GM19043 (cell line): ENCODE data around the gene PHACTR2.

Experiments used
- ATAC-seq: cut with Tn5 transposase; IDR thresholded peaks from one replicate; pipeline ENCODE4 v1.9.1; 2021; ENCODE audit warnings: low read depth; ENCODE audit not compliant: unreplicated experiment

PHACTR2 gene

DNA sequence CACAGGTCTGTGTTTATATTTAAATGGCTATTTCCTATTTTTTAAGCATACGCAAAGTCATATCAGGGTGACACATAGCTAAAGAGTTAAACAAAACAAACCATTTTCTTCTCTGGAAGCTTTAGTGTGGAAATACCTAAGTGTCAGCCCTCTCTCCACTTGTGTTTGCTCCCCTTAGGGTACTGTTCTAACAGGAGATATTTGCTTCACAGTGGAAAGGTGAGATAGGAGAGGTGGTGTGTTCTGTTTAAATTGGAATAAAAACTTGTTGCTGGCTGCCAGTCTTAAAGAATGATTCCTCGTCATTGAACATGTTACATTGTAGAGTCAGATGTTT, 18.9 kb downstream of the PHACTR2 start:
- ATAC-seq, result no peak

DNA sequence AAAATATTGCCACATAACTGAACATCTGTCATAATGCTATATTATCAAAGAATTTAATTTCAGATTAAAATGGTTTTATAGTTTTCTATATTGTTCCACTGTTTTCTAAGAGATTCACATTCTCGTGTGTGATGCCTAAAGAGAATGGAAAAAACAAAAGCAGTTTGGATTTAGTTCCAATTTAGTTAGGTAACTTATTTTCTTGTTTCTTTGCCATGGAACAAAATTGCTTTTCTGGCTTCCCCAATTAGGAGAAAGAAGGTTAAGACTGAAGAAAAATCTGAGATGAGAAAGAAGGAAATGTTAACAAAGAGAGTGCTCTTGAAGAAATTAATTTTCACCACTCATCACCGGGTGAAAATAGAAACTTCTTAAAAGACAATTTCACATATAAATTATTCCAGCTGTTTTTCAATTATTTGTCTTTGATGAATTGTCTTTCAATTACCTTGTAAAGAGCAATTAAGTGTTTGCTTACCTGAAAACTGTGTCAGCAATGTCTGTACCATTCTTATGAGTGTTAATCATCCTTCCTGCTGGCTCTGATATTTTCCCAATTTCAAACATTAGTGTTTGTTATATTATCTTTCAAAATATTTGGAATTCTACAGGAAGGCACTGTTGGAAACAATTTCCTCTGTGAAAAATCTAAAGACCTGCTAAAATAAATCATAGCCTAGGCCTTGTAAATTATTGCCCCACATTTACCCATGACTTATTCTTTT, 19.5 kb downstream of the PHACTR2 start:
- no peak for ATAC-seq

DNA sequence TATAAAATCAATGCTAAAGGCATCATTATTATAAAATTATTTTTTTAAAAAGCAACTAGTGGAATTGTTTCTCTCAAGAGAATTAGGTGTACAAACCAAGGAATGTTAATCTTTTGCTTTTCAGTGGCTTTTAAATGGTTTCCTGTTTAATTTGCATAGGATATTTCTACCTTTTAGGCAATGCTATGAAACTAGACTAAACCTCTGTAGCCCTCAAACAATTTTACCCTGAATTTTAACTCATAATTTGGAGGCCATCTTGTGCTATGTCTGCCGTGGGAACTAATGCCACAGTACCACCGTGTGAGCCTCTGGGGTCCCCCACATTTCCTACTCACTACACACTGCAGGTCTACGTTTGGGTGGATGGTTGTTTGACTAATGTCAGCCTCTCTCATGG, 20.6 kb downstream of the PHACTR2 start:
- ATAC-seq, result no peak

DNA sequence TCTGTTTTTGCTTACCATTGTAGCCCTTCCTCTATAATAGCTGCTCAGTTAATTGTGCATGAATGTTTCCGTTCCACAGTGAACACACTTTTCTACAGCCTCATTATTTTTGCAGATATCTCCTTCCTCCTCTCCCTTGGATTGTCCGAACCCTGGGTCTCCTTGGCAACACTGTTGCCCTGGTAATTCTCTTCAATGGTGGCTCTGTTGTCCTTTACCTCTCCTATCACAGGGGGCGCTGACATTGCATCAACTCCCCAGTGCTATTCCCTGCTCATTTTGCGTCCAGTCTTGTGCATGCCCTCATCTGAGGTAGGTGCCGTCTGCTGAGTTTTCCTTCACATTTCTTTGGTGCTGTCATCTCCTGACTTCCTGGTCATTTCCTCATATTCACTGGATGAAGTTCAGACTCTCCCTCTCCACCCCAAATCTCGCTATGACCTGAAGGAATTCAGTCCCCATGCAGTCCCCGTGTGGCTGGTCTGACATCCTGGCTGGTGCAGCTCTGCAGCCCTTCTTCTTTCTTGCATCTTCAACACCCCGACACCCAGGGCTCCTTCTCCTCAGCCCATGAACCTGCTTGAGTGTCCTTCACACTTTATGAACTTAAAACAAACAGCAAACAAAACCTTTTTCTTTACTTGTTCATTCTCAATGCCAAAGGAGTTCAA, 21.1 kb downstream of the PHACTR2 start:
- no peak for ATAC-seq

DNA sequence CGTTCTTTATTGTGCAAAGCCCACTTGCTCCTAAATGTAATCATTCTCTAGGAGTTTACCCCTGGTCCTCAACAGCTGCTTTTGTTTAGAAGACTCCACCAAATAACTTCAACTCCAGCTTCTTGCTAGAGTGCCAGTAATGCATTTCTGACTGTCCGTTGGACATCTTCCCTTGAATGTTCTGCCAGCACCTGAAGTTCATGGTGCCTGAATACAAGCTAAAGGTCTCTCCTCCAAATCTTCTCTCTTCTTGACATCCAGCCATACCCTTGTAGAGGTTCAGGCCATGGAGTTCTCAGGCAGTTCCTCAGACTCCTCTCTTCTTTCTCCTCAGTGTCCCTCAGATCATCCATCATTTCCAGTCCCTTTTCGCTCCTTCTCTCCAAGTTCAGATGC, 21.7 kb downstream of the PHACTR2 start:
- no peak for ATAC-seq

DNA sequence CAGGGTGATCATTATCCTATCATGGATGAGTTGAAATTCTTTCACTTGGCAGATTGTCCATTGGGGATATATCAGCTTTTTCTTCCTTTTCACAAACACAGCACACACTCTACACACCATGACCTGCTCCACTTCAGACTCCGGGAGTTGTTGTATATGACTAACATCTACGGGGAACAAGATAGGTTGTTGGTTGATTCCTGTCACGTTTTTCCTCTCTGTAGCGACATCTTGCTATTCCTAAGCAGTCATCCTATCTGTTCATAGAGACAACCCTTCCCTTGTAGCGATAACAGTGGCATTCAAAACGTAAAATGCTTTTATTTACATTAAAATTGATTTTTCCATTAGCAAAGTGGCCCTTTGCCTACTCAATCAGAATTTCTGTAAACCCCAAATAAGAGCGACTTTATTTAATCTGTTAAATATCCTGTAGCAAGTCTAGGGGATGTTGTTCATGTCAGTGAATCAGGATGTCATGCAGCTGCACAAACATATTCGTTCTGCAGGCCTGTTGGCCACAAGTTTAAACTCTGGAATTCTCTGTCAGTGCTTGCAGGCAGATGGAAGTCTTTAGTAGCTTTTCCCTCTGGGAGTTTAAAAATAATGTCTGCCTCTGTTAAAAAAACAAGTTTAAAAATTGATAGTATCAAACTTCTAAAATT, 23.1 kb downstream of the PHACTR2 start:
- ATAC-seq, result no peak

DNA sequence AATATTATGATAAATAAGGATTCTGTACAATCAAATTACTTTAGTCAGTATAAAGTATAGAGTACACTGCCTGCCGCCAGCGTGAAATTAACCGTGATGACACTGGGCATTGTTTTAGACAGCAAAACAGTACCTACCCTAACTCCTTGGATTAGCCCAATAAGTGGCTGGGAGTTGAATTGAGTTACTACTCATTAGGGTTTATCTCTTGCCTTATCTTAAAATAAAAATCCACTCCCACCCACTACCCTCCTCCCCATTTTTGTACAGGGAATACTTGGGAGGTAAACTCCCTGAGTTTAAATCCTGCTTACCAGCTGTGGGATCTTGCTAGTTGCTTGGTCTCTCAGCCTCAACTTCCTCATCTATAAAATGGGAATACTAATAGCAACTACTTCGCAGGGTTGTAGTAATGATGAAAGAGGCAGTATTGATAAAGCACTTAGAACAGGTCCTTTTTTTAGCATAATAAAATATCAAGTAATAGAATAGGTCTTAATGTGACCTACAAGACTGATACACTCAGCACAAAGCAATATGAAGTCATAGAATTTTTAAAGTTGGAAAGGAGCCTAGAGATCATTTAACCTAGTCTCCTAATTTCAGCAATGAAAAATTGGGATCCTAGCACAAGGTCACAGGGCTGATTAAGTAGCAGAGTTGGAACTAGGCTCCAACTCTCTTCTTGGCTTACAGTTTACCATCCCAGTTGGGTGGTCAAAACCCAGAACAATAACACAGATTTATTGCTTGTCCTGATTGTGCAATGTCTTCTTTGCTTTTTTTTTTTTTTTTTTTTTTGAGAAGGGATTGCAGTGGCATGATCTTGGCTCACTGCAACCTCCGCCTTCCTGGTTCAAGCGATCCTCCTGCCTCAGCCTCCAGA, 23.8 kb downstream of the PHACTR2 start:
- ATAC-seq, result no peak

DNA sequence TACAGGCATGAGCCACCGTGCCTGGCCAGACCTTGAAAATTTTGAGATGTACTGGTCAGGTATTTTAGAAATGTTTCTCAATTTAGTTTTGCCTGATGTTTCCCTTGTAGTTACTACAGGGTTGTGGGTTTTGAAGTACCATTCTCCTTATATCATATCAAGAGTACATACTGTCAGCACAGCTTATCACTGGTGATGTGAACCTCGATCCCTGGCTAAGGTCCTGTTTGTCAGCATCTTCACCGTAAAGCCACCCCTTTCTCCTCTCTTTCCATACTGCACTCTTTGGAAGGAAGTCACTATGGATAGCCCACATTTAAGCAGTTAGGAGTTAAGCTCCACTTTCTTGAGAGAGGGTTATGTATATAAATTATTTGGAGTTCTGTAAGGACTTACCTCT, 27.8 kb downstream of the PHACTR2 start:
- no peak for ATAC-seq

DNA sequence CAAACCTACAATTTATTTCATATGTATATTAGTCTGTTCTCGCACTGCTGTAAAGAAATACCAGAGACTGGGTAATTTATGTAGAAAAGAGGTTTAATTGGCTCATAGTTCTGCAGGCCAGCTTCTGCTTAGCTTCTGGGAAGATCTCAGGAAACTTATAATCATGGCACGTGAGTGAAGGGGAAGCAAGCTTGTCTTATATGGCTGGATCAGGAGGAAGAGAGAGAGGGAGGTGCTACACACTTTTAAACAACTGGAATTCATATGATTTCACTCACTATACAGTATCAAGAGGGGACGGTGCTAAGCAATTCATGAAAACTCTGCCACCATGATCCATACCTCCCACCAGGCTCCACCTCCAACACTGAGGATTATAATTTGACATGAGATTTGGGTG, 29.9 kb downstream of the PHACTR2 start:
- ATAC-seq, result no peak

DNA sequence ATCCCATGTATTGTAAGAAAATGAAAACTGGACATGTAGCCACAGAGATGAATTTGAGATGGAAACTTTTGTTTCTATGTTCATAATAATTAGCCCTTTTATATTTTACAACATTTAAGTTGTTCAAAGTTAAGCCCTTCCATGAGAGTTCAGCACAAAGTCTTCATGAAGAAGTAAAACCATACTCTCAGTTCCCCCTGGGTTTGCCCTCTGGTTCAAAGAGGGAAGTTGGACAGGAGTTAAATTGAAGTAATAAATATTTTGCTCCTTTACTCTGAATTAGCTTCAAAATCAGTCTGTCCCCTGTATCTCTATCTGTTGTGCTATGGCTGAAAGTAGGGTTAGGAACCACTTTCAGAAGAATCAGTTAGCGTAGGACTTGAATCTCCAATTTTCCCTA, 31.1 kb downstream of the PHACTR2 start:
- ATAC-seq, result no peak

DNA sequence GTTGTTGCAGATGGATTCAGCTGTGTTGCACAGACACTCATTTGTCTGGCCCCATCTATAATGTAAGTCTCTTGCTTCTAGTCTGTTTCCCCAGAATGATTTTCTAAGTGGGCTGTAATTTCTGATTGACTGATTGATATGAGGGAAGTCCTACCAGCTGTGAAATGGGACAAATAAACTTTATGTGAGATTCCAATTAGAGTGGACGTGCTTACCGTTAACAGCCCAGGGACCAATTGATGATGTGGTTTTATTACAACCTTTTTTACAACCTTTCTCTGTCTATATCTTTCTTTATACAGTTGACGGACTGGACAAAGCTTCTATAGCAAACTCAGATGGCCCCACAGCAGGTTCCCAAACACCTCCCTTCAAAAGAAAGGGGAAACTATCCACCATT, 33.9 kb downstream of the PHACTR2 start:
- no peak for ATAC-seq

DNA sequence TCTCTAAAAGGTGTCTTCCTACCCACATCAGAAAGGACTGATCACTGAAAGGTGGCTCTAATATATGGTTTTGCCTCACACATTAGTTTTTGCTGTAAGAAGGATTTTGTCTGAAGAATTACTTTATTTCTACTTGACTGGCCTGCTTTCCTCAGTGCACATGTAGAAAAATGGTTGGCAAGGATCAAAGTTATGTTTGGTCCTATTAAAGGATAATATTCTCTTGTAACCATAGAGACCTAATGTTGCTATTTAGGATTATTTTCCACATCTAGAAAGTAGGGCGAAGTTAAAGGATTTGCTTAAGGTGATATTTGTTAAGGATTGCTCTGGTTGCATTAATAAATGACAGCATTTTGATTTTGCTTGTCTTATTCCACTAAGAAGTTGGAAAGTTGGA, 40.7 kb downstream of the PHACTR2 start:
- no peak for ATAC-seq

DNA sequence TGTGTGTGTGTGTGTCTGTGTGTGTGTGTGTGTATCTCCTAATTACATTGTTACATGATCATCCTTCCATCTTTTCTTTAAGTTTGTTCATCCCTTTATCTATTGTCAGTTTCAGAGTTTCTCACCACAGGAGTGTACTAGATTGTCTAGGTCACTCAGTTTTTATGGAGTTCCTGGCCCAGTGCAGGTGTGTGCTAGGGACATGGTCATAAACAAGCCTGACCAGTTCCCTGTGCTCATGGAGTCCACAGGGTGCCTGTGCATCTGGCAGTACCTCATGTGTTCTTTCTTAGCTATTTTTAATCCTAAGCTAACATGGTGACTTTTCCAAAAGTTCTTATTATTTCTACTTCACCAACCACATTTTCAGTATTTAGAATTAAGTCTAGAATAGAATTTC, 43.9 kb downstream of the PHACTR2 start:
- ATAC-seq, result no peak

DNA sequence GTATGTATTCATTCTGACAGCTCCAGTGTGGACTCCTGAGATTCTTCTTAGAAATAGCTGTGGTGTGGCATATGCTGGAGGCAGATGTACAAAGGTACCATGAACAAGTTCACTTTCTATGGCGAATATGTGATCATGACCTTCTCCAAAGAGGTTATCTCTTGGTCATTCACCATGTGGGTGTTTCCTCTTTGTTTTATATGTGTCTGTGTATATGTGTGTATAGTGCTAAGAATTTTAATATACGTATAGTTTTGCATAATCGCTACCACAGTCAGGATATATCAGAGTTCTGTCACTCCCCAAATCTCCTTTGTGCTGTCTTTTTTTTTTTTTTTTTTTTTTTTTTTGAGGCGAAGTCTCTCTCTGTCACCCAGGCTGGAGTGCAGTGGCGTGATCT, 47.1 kb downstream of the PHACTR2 start:
- no peak for ATAC-seq

DNA sequence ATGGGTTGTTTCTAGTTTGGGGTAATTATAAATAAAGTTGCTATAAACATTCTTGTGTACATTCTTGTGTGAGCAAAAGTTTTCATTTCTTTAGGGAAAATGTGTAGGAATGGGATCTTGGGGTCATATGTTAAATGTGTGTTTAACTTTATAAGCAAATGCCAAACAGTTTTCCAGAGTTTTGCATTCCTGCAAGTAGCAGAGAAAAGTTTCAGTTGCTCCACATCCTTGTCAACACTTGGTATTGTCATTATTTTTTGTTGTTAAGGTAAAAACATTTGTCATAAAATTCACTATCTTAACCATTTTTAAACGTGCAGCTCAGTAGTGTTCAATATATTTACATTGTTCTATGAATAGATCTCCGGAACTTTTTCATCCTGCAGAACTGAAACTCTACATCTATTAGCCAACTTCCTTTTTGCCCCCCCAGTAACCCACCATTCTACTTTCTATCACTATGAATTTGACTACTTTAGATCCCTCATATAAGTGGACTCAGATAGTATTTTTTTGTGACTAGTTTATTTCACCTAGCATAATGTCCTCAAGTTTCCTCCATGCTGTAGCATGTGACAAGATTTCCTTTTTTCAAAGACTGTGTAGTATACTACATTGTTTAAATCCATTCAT, 48.4 kb downstream of the PHACTR2 start:
- no peak for ATAC-seq

DNA sequence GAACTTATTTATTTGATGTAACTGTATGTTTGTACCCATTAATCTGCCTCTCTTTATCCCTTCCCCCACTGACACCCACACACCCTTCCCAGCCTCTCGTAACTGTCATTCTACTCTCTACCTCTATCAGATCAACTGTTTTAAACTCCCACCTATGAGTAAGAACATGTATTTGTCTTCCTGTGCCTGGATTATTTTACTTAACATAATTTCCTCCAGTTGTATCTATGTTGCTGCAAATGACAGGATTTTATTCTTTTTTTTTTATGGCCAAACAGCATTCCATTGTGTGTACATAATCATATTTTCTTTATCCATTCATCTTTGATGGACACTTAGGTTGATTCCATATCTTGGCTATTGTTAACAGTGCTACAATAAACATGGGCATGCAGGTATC, 49.3 kb downstream of the PHACTR2 start:
- no peak for ATAC-seq

DNA sequence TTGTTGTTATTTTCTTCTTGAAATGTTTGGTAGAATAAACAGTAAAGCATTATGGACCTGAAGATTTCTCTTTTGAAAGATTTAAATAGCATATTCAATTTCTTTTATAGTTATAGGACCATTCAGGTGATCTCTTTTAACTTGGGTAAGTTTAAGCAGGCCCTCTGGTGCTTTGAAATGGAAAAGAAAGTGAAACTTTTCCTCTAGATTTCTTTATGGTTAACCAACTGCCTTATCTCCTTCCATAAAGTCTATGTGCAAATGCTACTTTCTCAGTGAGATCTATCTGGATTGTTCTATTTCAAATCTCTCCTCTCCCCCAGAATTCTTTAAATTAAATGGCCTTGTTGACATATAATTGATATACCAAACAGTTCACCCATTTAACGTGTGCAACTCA, 54.0 kb downstream of the PHACTR2 start:
- ATAC-seq, result no peak

DNA sequence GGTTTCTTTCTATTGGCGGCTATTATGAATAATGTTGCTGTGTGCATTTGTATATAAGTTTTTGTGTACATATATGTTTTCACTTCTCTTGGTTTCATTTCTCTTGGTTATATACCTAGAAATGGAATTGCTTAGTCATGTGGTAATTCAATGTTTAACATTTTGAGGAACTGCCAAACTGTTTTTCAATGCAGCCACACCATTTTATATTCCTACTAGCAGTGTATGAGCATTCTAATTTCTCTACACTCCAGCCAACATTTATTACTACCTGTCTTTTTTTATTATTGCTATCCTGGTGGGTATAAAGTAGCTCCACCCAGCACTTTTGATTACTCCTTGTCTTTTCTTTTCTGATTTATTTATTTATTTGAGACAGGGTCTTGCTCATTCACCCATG, 54.8 kb downstream of the PHACTR2 start:
- no peak for ATAC-seq

DNA sequence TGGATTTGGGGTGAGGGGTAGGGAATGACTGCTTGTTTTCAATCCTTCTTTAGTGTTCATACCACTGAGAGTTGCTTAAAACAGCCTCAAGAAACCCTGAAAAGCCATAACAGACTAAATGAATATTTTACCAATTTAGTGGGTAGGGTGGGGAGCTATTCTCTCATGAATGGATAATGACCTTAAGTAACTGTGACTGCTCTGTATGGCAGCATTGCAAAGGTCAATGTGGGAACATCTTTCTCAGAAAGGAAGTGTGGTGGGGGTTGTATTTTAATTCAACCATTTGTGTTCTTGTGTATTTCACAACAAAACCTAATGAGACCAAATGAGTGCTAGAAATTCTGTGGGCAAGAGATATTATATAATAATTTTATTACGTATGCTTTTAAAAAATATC, 55.7 kb downstream of the PHACTR2 start:
- ATAC-seq, result no peak

DNA sequence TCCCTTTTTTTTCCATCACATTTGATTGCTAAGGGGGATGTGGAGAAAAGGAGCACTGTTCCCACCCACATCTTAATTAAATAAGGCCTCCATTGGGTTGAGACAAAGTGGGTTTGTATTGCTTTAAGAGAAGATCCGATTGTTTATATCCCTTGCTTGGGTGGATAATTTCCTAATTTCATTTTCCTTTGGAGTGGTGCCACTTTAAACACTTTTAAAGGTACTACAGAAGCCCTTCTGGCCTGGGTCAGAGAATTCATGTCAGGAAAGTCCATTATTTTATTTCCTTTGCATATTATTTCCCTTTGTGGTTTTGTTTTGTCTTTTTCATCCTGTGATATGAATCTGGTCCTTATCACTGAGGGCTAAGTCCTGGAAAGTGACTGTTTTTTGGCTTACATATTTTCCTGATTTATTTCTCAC, 56.9 kb downstream of the PHACTR2 start:
- ATAC-seq, result no peak
